ENCODE results near the gene NXPH3. TPM values are rescaled to one million over a fixed set of nuclear protein-coding genes. Genes with fewer than 3 reads are reported as not detected.

Gene NXPH3
- total and polyA plus RNA-seq, 10 of the 15 experiments (the other 5 are each of a cell fraction or from before 2014, with no cell fraction given), result 0.08 to 0.35 (median 0.12) TPM; not detected in 2

DNA sequence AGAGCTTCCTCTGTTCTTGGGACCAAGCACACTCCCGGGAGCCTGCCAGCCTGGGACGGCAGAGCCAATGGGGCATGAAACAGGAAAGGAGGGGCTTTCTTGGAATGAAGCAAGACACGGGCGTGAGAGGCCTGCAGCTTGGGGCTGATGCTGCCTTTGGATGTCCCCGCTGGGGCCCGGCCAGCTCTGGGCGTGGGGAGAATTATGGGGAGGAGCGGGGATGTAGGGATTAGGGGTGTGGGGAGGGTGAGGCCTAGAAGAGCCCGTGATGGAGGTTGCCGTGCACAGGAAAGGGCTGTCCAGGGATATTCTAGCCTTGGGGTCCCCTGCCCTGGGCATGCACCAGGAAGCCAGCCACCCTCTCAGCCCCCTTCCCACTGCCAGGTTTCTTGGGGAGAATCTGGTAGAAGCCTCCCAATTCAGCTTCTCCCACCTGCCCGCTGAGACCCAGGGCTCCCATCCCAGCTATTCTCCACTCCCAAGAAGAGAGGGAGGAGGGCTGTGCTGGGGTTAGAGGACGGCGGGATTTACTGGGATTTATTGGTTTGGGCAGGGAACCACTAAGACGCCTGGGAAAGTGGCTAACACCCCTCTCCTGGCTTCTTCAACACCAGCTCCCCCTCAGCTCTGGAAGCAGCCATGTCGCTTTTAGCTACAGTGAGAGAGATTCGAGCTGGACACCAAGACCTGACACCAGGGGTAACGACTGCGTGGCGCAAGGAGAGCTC is 20.0 kb upstream of the NXPH3 start:
- ChIA-PET RAD21 (ENCODE audit: unreplicated experiment) (interaction anchor here (0.6 to 3.7 kb wide), 16 partner anchors 10 to 240 kb away, joined by 3 to 45 read pairs (median 4); partner anchors contain the start of gene PHB1), CTCF (interaction anchor here (0.6 to 5.7 kb wide), 36 partner anchors 9 to 450 kb away, joined by 3 to 125 read pairs (median 5); no protein-coding TSS in a partner anchor), POLR2A (no interaction called here), SMC1A (ENCODE audit: uncharacterized antibody, unreplicated experiment) (interaction anchor here (1.2 to 3.4 kb wide), 7 partner anchors 14 to 153 kb away, joined by 3 to 21 read pairs (median 5); no protein-coding TSS in a partner anchor)
- no peak overlapping the region for H3K4me3 ChIP-seq
- H3K79me2 ChIP-seq (ENCODE audit: control insufficient read depth, insufficient read depth, low read length), result no peaks in the 10 kb centered on the region
- no peaks in the 10 kb centered on the region for H3K36me3 ChIP-seq (ENCODE audit: control insufficient read depth in 2 of 2, insufficient read depth in 2 of 2, low read length in 1 of 2)
- ATAC-seq, result no peak
- intact Hi-C loops (cut with micrococcal nuclease; ENCODE audit: unreplicated experiment), result loop anchor here (1.0 to 2.0 kb wide), 4 partner anchors 59 to 241 kb away; no protein-coding TSS in a partner anchor
- H3K9ac ChIP-seq (ENCODE audit: control insufficient read depth, insufficient read depth, low read length), result no peak overlapping the region; the same call in 1 of the 2 replicates
- H2AFZ ChIP-seq (ENCODE audit: control insufficient read depth, low read depth, low read length), result peak overlapping the region; percentile 58
- no peak for DNase-seq (ENCODE audit: low read depth, low spot score)
- TF ChIP-seq, protein P1, sequence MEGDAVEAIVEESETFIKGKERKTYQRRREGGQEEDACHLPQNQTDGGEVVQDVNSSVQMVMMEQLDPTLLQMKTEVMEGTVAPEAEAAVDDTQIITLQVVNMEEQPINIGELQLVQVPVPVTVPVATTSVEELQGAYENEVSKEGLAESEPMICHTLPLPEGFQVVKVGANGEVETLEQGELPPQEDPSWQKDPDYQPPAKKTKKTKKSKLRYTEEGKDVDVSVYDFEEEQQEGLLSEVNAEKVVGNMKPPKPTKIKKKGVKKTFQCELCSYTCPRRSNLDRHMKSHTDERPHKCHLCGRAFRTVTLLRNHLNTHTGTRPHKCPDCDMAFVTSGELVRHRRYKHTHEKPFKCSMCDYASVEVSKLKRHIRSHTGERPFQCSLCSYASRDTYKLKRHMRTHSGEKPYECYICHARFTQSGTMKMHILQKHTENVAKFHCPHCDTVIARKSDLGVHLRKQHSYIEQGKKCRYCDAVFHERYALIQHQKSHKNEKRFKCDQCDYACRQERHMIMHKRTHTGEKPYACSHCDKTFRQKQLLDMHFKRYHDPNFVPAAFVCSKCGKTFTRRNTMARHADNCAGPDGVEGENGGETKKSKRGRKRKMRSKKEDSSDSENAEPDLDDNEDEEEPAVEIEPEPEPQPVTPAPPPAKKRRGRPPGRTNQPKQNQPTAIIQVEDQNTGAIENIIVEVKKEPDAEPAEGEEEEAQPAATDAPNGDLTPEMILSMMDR (IDR thresholded peaks at IDR 0.05 in 2 of 3, conservative IDR thresholded peaks at IDR 0.05 in 1 of 3; ENCODE audit: control insufficient read depth in 2 of 3, extremely low read depth in 1 of 3, insufficient read depth in 1 of 3, low read depth in 3 of 3, low read length in 3 of 3), result no peak
- no peak for TF ChIP-seq SMAD5 (IDR thresholded peaks at IDR 0.05; ENCODE audit: low read depth)
- WGBS (ENCODE audit: insufficient coverage, insufficient replicate concordance, low lambda C conversion rate, missing lambda C conversion rate), result 43% methylated on average over 19 of the region's 19 CpGs
- no TSS peak for BruUV-seq (replicated peaks)
- peaks cover 4% of the 10 kb centered on the region; the same call in 1 of the 2 replicates for H3K4me1 ChIP-seq (ENCODE audit: control insufficient read depth, insufficient read depth, low read length)
- H3K27me3 ChIP-seq (replicated peaks in 1 of 2; ENCODE audit: control insufficient read depth in 2 of 2, insufficient read depth in 2 of 2, low read length in 1 of 2), result no peaks in the 10 kb centered on the region
- no peaks in the 10 kb centered on the region for H4K20me1 ChIP-seq (ENCODE audit: control insufficient read depth, insufficient read depth)
- peak overlapping the region; percentile 60 for H3K4me2 ChIP-seq (ENCODE audit: control insufficient read depth, insufficient read depth)
- in situ Hi-C loops (cut with MboI), result loop anchor here (10.0 kb wide), 1 partner anchor 151 kb away; no protein-coding TSS in a partner anchor
- FAIRE-seq, result no peak
- H3K9me3 ChIP-seq (replicated peaks; ENCODE audit: control insufficient read depth, insufficient read depth, low read length), result no peaks in the 10 kb centered on the region
- no peak overlapping the region for H3K27ac ChIP-seq (ENCODE audit: control insufficient read depth, insufficient read depth)

Measured in GM12878 (cell line).